Astrocyte (in vitro differentiated cells and primary cell): ENCODE data around the gene RBPJL. TPM values are rescaled to one million over a fixed set of nuclear protein-coding genes. Genes with fewer than 3 reads are reported as not detected.

Experiments used
- DNase-seq: peaks from one replicate; pipeline ENCODE4 v3.0.0-alpha.2; 2010; ENCODE audit warnings: low read depth
- FAIRE-seq: peaks from 2 replicates; lab custom pipeline; 2011; peaks lifted over from hg19 to GRCh38; lab: Jason Lieb, UNC
- H2AFZ ChIP-seq: 2 replicates; pipeline ENCODE4 v1.6.0; 2012; ENCODE audit warnings: low read depth, low read length, inconsistent platforms
- H3K27ac ChIP-seq: 2 replicates; pipeline ENCODE4 v1.5.1; 2011; ENCODE audit warnings: low read depth, low read length, inconsistent platforms
- H3K27me3 ChIP-seq: 2 replicates; pipeline ENCODE4 v1.6.0; 2011; ENCODE audit warnings: low read length, inconsistent platforms; ENCODE audit not compliant: insufficient read depth
- H3K36me3 ChIP-seq: 2 replicates; pipeline ENCODE4 v1.5.1; 2011; ENCODE audit warnings: low read length, inconsistent platforms; ENCODE audit not compliant: insufficient read depth
- H3K4me1 ChIP-seq: 2 replicates; pipeline ENCODE4 v1.5.1; 2011; ENCODE audit warnings: low read length, inconsistent platforms; ENCODE audit not compliant: insufficient read depth
- H3K4me2 ChIP-seq: 2 replicates; pipeline ENCODE4 v1.6.0; 2012; ENCODE audit warnings: low read length, inconsistent platforms
- H3K4me3 ChIP-seq: 2 replicates; pipeline ENCODE4 v1.5.1; 2011; ENCODE audit warnings: low read depth, mild to moderate bottlenecking, low read length, inconsistent platforms; ENCODE audit not compliant: insufficient read depth
- H3K79me2 ChIP-seq: 2 replicates; pipeline ENCODE4 v1.6.0; 2012; ENCODE audit warnings: mild to moderate bottlenecking, low read length, inconsistent platforms; ENCODE audit not compliant: insufficient read depth
- H3K9ac ChIP-seq: 2 replicates; pipeline ENCODE4 v1.6.0; 2012; ENCODE audit warnings: mild to moderate bottlenecking, low read length, inconsistent platforms
- H3K9me3 ChIP-seq: 2 replicates; pipeline ENCODE4 v1.5.1; 2012; ENCODE audit warnings: low read depth, mild to moderate bottlenecking, low read length, inconsistent platforms; ENCODE audit not compliant: insufficient read depth
- H4K20me1 ChIP-seq: 2 replicates; pipeline ENCODE4 v1.6.0; 2012; ENCODE audit warnings: low read length, inconsistent platforms; ENCODE audit not compliant: insufficient read depth
- H3K27ac Mint-ChIP-seq: one replicate; pipeline ENCODE4 v1.8.0; 2021; ENCODE audit warnings: mild to moderate bottlenecking, mixed read lengths; ENCODE audit not compliant: unreplicated experiment
- H3K27me3 Mint-ChIP-seq: one replicate; pipeline ENCODE4 v1.8.0; 2021; ENCODE audit warnings: low read depth, mixed read lengths; ENCODE audit not compliant: unreplicated experiment
- H3K36me3 Mint-ChIP-seq: one replicate; pipeline ENCODE4 v1.8.0; 2021; ENCODE audit warnings: low read depth, mixed read lengths; ENCODE audit not compliant: unreplicated experiment
- H3K4me1 Mint-ChIP-seq: one replicate; pipeline ENCODE4 v1.8.0; 2021; ENCODE audit warnings: low read depth, mixed read lengths; ENCODE audit not compliant: unreplicated experiment
- H3K4me3 Mint-ChIP-seq: one replicate; pipeline ENCODE4 v1.8.0; 2021; ENCODE audit warnings: mild to moderate bottlenecking, moderate library complexity, mixed read lengths; ENCODE audit not compliant: unreplicated experiment
- H3K9me3 Mint-ChIP-seq: one replicate; pipeline ENCODE4 v1.8.0; 2021; ENCODE audit warnings: mild to moderate bottlenecking, mixed read lengths; ENCODE audit not compliant: unreplicated experiment
- CTCF ChIP-seq: IDR thresholded peaks from 2 replicates; pipeline ENCODE4 v1.5.1; 2011; ENCODE audit warnings: low read depth, mild to moderate bottlenecking, inconsistent platforms, low read length, moderate library complexity; ENCODE audit not compliant: insufficient read depth
- EZH2 ChIP-seq: IDR thresholded peaks from 2 replicates; pipeline ENCODE4 v1.6.1; 2012; ENCODE audit warnings: mild to moderate bottlenecking, low read length, inconsistent platforms; ENCODE audit not compliant: insufficient read depth
- total RNA-seq: library from RNA; stranded (reverse); gene quantifications from 2 replicates; pipeline ENCODE4 v1.2.1, GENCODE V29; 2021

RBPJL gene
- total RNA-seq, 1 donor from 2014 or later: not detected

GRCh38 chr20:45316150-45317080 lies 9.8 kb downstream of the RBPJL start:
- no peak overlapping the region for H3K4me2 ChIP-seq
- Mint-ChIP-seq H3K4me3 (no peak overlapping the region), H3K4me1 (no peaks in the 10 kb centered on the region), H3K36me3 (no peaks in the 10 kb centered on the region), H3K9me3 (no peaks in the 10 kb centered on the region), H3K27me3 (peaks cover 20% of the 10 kb centered on the region), H3K27ac (no peak overlapping the region)
- no peaks in the 10 kb centered on the region for H3K36me3 ChIP-seq
- peaks cover 3% of the 10 kb centered on the region for H3K4me1 ChIP-seq
- H3K9ac ChIP-seq: no peak overlapping the region
- peaks cover 20% of the 10 kb centered on the region for H3K27me3 ChIP-seq
- no peak overlapping the region for H3K4me3 ChIP-seq
- H3K79me2 ChIP-seq: no peaks in the 10 kb centered on the region
- H2AFZ ChIP-seq: no peak overlapping the region
- H4K20me1 ChIP-seq: no peaks in the 10 kb centered on the region
- no peak for DNase-seq
- FAIRE-seq: no peak
- TF ChIP-seq EZH2 (no peak), CTCF (no peak)
- no peaks in the 10 kb centered on the region for H3K9me3 ChIP-seq
- no peak overlapping the region for H3K27ac ChIP-seq

- no peak for FAIRE-seq
Observed at GRCh38 chr20:45317826-45318225, 11.2 kb downstream of the RBPJL start.

More at GRCh38 chr20:45317826-45318225, 11.2 kb downstream of the RBPJL start:
- Histone ChIP-seq H3K27me3 (peaks cover 20% of the 10 kb centered on the region), H3K27ac (no peak overlapping the region), H3K4me1 (no peaks in the 10 kb centered on the region), H3K9ac (no peak overlapping the region), H3K4me2 (no peak overlapping the region), H3K4me3 (no peak overlapping the region), H3K9me3 (no peaks in the 10 kb centered on the region), H3K79me2 (no peaks in the 10 kb centered on the region), H2AFZ (no peak overlapping the region), H3K36me3 (no peaks in the 10 kb centered on the region), H4K20me1 (no peaks in the 10 kb centered on the region)
- no peaks in the 10 kb centered on the region for H3K4me1 Mint-ChIP-seq
- no peaks in the 10 kb centered on the region for H3K36me3 Mint-ChIP-seq
- no peak overlapping the region for H3K27ac Mint-ChIP-seq
- H3K4me3 Mint-ChIP-seq: no peak overlapping the region
- TF ChIP-seq CTCF (no peak), EZH2 (peak; percentile 10)
- peaks cover 17% of the 10 kb centered on the region for H3K27me3 Mint-ChIP-seq
- DNase-seq: no peak
- no peaks in the 10 kb centered on the region for H3K9me3 Mint-ChIP-seq
